ENCODE results near the gene ZNF132. TPM values are rescaled to one million over a fixed set of nuclear protein-coding genes. Genes with fewer than 3 reads are reported as not detected.

ZNF132 gene
- total and polyA plus RNA-seq, 2 experiments from 2014 or later: 2.2 to 5.2 TPM

- TF ChIP-seq REST (IDR thresholded peaks at IDR 0.05; ENCODE audit: unreplicated experiment): no peak
- TF ChIP-seq NANOG (IDR thresholded peaks at IDR 0.05; ENCODE audit: borderline replicate concordance): no peak
- TF ChIP-seq STAT1 (IDR thresholded peaks at IDR 0.05; ENCODE audit: unreplicated experiment): no peak
Measured at GRCh38 chr19:58385313-58385890, 54.6 kb downstream of the ZNF132 start (continued).

DNA sequence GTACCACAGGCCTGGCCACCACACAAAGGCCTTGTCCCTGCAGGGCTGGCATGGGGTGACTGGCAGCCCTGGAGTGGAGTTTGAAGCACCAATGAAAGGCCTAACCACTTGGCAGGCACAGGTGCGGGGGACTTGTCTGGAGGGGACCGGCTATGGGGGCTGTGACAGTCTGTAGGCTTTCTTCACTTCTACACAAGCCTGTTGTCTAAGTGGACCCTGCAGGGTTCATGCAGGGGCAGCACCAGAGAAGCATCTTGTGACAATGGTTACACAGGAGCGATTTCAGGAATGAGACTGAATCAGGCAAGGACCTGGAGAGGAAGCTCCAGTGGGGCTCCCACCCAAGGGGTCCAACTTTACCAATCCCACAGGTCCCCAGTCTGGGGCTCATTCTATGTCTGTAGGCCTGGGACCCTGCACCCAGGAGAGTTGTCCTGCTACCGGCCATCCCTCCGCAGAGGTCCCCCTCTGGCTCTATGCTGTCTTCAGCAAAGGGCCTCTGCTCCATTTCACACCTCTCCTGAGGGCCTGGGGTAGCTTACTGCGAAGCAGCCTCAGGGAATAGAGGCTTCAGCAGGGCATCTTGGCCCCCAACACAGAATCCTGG lies 56.9 kb downstream of the ZNF132 start:
- Histone ChIP-seq H4K20me1 (replicated peaks; ENCODE audit: insufficient read depth) (peaks cover 9% of the 10 kb centered on the region), H3K27me3 (ENCODE audit: insufficient read depth) (no peaks in the 10 kb centered on the region), H3K4me2 (no peak overlapping the region), H3K4me3 (no peak overlapping the region), H2AFZ (no peak overlapping the region), H3K36me3 (ENCODE audit: insufficient read depth) (no peaks in the 10 kb centered on the region), H3K4me1 (ENCODE audit: insufficient read depth) (peaks cover 17% of the 10 kb centered on the region), H3F3A (replicated peaks; ENCODE audit: low read depth) (peaks cover 16% of the 10 kb centered on the region), H3K27ac (ENCODE audit: low read depth) (no peak overlapping the region), H3K79me2 (replicated peaks; ENCODE audit: insufficient read depth) (peaks cover 10% of the 10 kb centered on the region), H3K9me2 (ENCODE audit: insufficient read depth) (no peaks in the 10 kb centered on the region)
- peaks cover 35% of the 10 kb centered on the region for H3K27me3 Mint-ChIP-seq (ENCODE audit: insufficient read depth, low read depth, poor library complexity)
- H3K4me1 Mint-ChIP-seq: peaks cover 18% of the 10 kb centered on the region
- ATAC-seq (no peak), DNase-seq (ENCODE audit: low spot score) (no peak)
- H3K27ac Mint-ChIP-seq: no peak overlapping the region
- H3K9me3 Mint-ChIP-seq: peaks cover 3% of the 10 kb centered on the region; the same call in 2 of the 3 replicates
- peaks cover 10% of the 10 kb centered on the region for H3K36me3 Mint-ChIP-seq (ENCODE audit: low read depth)
- no peak overlapping the region for H3K4me3 Mint-ChIP-seq
- no peak for TF ChIP-seq EZH2phosphoT487 (IDR thresholded peaks at IDR 0.05; ENCODE audit: unreplicated experiment)
- TF ChIP-seq ZNF331 (CRISPR knock-in tag; IDR thresholded peaks at IDR 0.05; ENCODE audit: low read depth): no peak
- TF ChIP-seq, protein P1, sequence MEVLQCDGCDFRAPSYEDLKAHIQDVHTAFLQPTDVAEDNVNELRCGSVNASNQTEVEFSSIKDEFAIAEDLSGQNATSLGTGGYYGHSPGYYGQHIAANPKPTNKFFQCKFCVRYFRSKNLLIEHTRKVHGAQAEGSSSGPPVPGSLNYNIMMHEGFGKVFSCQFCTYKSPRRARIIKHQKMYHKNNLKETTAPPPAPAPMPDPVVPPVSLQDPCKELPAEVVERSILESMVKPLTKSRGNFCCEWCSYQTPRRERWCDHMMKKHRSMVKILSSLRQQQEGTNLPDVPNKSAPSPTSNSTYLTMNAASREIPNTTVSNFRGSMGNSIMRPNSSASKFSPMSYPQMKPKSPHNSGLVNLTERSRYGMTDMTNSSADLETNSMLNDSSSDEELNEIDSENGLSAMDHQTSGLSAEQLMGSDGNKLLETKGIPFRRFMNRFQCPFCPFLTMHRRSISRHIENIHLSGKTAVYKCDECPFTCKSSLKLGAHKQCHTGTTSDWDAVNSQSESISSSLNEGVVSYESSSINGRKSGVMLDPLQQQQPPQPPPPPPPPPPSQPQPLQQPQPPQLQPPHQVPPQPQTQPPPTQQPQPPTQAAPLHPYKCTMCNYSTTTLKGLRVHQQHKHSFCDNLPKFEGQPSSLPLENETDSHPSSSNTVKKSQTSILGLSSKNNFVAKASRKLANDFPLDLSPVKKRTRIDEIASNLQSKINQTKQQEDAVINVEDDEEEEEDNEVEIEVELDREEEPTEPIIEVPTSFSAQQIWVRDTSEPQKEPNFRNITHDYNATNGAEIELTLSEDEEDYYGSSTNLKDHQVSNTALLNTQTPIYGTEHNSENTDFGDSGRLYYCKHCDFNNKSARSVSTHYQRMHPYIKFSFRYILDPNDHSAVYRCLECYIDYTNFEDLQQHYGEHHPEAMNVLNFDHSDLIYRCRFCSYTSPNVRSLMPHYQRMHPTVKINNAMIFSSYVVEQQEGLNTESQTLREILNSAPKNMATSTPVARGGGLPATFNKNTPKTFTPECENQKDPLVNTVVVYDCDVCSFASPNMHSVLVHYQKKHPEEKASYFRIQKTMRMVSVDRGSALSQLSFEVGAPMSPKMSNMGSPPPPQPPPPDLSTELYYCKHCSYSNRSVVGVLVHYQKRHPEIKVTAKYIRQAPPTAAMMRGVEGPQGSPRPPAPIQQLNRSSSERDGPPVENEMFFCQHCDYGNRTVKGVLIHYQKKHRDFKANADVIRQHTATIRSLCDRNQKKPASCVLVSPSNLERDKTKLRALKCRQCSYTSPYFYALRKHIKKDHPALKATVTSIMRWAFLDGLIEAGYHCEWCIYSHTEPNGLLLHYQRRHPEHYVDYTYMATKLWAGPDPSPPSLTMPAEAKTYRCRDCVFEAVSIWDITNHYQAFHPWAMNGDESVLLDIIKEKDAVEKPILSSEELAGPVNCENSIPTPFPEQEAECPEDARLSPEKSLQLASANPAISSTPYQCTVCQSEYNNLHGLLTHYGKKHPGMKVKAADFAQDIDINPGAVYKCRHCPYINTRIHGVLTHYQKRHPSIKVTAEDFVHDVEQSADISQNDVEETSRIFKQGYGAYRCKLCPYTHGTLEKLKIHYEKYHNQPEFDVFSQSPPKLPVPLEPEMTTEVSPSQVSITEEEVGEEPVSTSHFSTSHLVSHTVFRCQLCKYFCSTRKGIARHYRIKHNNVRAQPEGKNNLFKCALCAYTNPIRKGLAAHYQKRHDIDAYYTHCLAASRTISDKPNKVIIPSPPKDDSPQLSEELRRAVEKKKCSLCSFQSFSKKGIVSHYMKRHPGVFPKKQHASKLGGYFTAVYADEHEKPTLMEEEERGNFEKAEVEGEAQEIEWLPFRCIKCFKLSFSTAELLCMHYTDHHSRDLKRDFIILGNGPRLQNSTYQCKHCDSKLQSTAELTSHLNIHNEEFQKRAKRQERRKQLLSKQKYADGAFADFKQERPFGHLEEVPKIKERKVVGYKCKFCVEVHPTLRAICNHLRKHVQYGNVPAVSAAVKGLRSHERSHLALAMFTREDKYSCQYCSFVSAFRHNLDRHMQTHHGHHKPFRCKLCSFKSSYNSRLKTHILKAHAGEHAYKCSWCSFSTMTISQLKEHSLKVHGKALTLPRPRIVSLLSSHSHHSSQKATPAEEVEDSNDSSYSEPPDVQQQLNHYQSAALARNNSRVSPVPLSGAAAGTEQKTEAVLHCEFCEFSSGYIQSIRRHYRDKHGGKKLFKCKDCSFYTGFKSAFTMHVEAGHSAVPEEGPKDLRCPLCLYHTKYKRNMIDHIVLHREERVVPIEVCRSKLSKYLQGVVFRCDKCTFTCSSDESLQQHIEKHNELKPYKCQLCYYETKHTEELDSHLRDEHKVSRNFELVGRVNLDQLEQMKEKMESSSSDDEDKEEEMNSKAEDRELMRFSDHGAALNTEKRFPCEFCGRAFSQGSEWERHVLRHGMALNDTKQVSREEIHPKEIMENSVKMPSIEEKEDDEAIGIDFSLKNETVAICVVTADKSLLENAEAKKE (CRISPR knock-in tag; IDR thresholded peaks at IDR 0.05): no peak
- no peak for TF ChIP-seq JUNB (IDR thresholded peaks at IDR 0.05; ENCODE audit: unreplicated experiment)
- no peak for TF ChIP-seq STAT1 (IDR thresholded peaks at IDR 0.05; ENCODE audit: unreplicated experiment)
- TF ChIP-seq EZH2 (IDR thresholded peaks at IDR 0.05; ENCODE audit: low read depth, unreplicated experiment): no peak
- no peak for TF ChIP-seq ZNF114 (CRISPR knock-in tag; IDR thresholded peaks at IDR 0.05)
- TF ChIP-seq REST (IDR thresholded peaks at IDR 0.05; ENCODE audit: unreplicated experiment): no peak
- TF ChIP-seq NANOG (IDR thresholded peaks at IDR 0.05; ENCODE audit: borderline replicate concordance): no peak
